ENCODE results near the gene CTU2. TPM values are rescaled to one million over a fixed set of nuclear protein-coding genes. Genes with fewer than 3 reads are reported as not detected.

Gene CTU2
- total and polyA plus RNA-seq, 2 donors (not counting 1 experiment from before 2014, with no cell fraction given) = 18.4 to 23.7 TPM

- Mint-ChIP-seq H3K4me3 (no peak overlapping the region), H3K4me1 (no peaks in the 10 kb centered on the region), H3K9me3 (ENCODE audit: insufficient read depth) (no peaks in the 10 kb centered on the region), H3K27ac (no peak overlapping the region), H3K27me3 (no peaks in the 10 kb centered on the region)
- H3K27me3 ChIP-seq (replicated peaks in 1 of 4; ENCODE audit: control extremely low read depth in 1 of 4, control insufficient read depth in 3 of 4, insufficient read depth in 4 of 4, low read length in 3 of 4) = no peaks in the 10 kb centered on the region
- peaks cover 26% of the 10 kb centered on the region for H4K20me1 ChIP-seq (ENCODE audit: control insufficient read depth, insufficient read depth, low read length, poor library complexity, severe bottlenecking)
- peaks cover 6% of the 10 kb centered on the region for H3K79me2 ChIP-seq (ENCODE audit: control insufficient read depth, insufficient read depth, low read length)
- ATAC-seq (ENCODE audit: low read depth) = no peak
- intact Hi-C loops (cut with micrococcal nuclease) = no loop called here
- H3K4me1 ChIP-seq (ENCODE audit: control insufficient read depth in 2 of 2, insufficient read depth in 2 of 2, low read length in 2 of 2) = no peaks in the 10 kb centered on the region
- 96% methylated on average over 21 of the region's 21 CpGs for WGBS (ENCODE audit: insufficient coverage)
- ChIA-PET CTCF (interaction anchor here (0.8 to 1.5 kb wide), 2 partner anchors 9 to 21 kb away, joined by 3 to 5 read pairs; no protein-coding TSS in a partner anchor), POLR2A (no interaction called here)
- peaks cover 0 to 80% of the 10 kb centered on the region in 2 experiments for H3K36me3 ChIP-seq (replicated peaks in 1 of 2; ENCODE audit: control extremely low read depth in 1 of 2, control insufficient read depth in 1 of 2, extremely low read depth in 1 of 2, insufficient read depth in 2 of 2, low read length in 1 of 2)
- no peak for TF ChIP-seq EZH2 (IDR thresholded peaks at IDR 0.05; ENCODE audit: borderline replicate concordance, insufficient read depth, low read depth, low read length, poor library complexity, severe bottlenecking)
- TF ChIP-seq CTCF (IDR thresholded peaks at IDR 0.05) = no peak
- H3K27ac ChIP-seq (ENCODE audit: low read length in 2 of 2) = no peak overlapping the region
- no peaks in the 10 kb centered on the region for H3K9me3 ChIP-seq (ENCODE audit: control extremely low read depth in 1 of 3, control insufficient read depth in 2 of 3, insufficient read depth in 1 of 3, low read length in 2 of 3)
- H2AFZ ChIP-seq (ENCODE audit: insufficient read depth, low read depth, low read length, poor library complexity, severe bottlenecking) = no peak overlapping the region
- H3K4me2 ChIP-seq (replicated peaks; ENCODE audit: low read depth, low read length, poor library complexity, severe bottlenecking) = no peak overlapping the region
- no peak for DNase-seq
- no peak overlapping the region for H3K4me3 ChIP-seq (ENCODE audit: control extremely low read depth in 1 of 5, extremely low read depth in 1 of 5, insufficient read depth in 1 of 5, low read depth in 2 of 5, low read length in 4 of 5)
- no peak overlapping the region for H3K9ac ChIP-seq (ENCODE audit: low read length)
These were observed 10.3 kb downstream of the CTU2 start for GRCh38 chr16:88716601-88717001.

- no peaks in the 10 kb centered on the region for H3K27me3 ChIP-seq (replicated peaks in 1 of 4; ENCODE audit: control extremely low read depth in 1 of 4, control insufficient read depth in 3 of 4, insufficient read depth in 4 of 4, low read length in 3 of 4)
- 95% methylated on average over 9 of the region's 11 CpGs for WGBS (ENCODE audit: insufficient coverage)
- ChIA-PET CTCF (no interaction called here), POLR2A (no interaction called here)
- peaks cover 6% of the 10 kb centered on the region for H3K79me2 ChIP-seq (ENCODE audit: control insufficient read depth, insufficient read depth, low read length)
- H2AFZ ChIP-seq (ENCODE audit: insufficient read depth, low read depth, low read length, poor library complexity, severe bottlenecking) = no peak overlapping the region
- Mint-ChIP-seq H3K27ac (no peak overlapping the region), H3K27me3 (no peaks in the 10 kb centered on the region), H3K9me3 (ENCODE audit: insufficient read depth) (no peaks in the 10 kb centered on the region), H3K4me1 (no peaks in the 10 kb centered on the region), H3K4me3 (no peak overlapping the region)
- TF ChIP-seq EZH2 (IDR thresholded peaks at IDR 0.05; ENCODE audit: borderline replicate concordance, insufficient read depth, low read depth, low read length, poor library complexity, severe bottlenecking) = no peak
- TF ChIP-seq CTCF (IDR thresholded peaks at IDR 0.05) = no peak
- no peak overlapping the region for H3K4me2 ChIP-seq (replicated peaks; ENCODE audit: low read depth, low read length, poor library complexity, severe bottlenecking)
- ATAC-seq (ENCODE audit: low read depth) (no peak), DNase-seq (no peak)
- no peaks in the 10 kb centered on the region for H3K4me1 ChIP-seq (ENCODE audit: control insufficient read depth in 2 of 2, insufficient read depth in 2 of 2, low read length in 2 of 2)
- peaks cover 23% of the 10 kb centered on the region for H4K20me1 ChIP-seq (ENCODE audit: control insufficient read depth, insufficient read depth, low read length, poor library complexity, severe bottlenecking)
- intact Hi-C loops (cut with micrococcal nuclease) = no loop called here
- H3K9me3 ChIP-seq (ENCODE audit: control extremely low read depth in 1 of 3, control insufficient read depth in 2 of 3, insufficient read depth in 1 of 3, low read length in 2 of 3) = no peaks in the 10 kb centered on the region
- H3K27ac ChIP-seq (ENCODE audit: low read length in 2 of 2) = no peak overlapping the region
- H3K9ac ChIP-seq (ENCODE audit: low read length) = no peak overlapping the region
- no peak overlapping the region for H3K4me3 ChIP-seq (ENCODE audit: control extremely low read depth in 1 of 5, extremely low read depth in 1 of 5, insufficient read depth in 1 of 5, low read depth in 2 of 5, low read length in 4 of 5)
- H3K36me3 ChIP-seq (replicated peaks in 1 of 2; ENCODE audit: control extremely low read depth in 1 of 2, control insufficient read depth in 1 of 2, extremely low read depth in 1 of 2, insufficient read depth in 2 of 2, low read length in 1 of 2) = peaks cover 0 to 94% of the 10 kb centered on the region in 2 experiments
These were observed 11.9 kb downstream of the CTU2 start for GRCh38 chr16:88718178-88718577.
